T-helper 2 cell treated with Interferon-gamma antibody and Interleukin-4, amounts not matched to agents 5 μg/mL and 100 μg/mL, for 36 hours (primary cell): ENCODE results near the gene CEMIP2.
"Not testable (repeated sequence)": the region's sequence is repeated elsewhere in the genome, so short reads cannot be mapped to it uniquely, and the experiment has no call there.

ENCODE experiments used
- DNase-seq: peaks from one replicate; pipeline ENCODE4 v3.0.0; 2021; ENCODE audit warnings: low spot score
- H3K27ac Mint-ChIP-seq: one replicate; pipeline ENCODE4 v1.8.0; 2021; ENCODE audit warnings: mild to moderate bottlenecking, mixed read lengths
- H3K27me3 Mint-ChIP-seq: one replicate; pipeline ENCODE4 v1.8.0; 2021; ENCODE audit warnings: low read depth, mixed read lengths
- H3K36me3 Mint-ChIP-seq: one replicate; pipeline ENCODE4 v1.8.0; 2021; ENCODE audit warnings: low read depth, mixed read lengths
- H3K4me1 Mint-ChIP-seq: one replicate; pipeline ENCODE4 v1.8.0; 2021; ENCODE audit warnings: low read depth, mixed read lengths
- H3K4me3 Mint-ChIP-seq: one replicate; pipeline ENCODE4 v1.8.0; 2022; ENCODE audit warnings: mild to moderate bottlenecking, moderate library complexity, mixed read lengths
- H3K9me3 Mint-ChIP-seq: one replicate; pipeline ENCODE4 v1.8.0; 2021; ENCODE audit warnings: mixed read lengths

The CEMIP2 gene

DNA sequence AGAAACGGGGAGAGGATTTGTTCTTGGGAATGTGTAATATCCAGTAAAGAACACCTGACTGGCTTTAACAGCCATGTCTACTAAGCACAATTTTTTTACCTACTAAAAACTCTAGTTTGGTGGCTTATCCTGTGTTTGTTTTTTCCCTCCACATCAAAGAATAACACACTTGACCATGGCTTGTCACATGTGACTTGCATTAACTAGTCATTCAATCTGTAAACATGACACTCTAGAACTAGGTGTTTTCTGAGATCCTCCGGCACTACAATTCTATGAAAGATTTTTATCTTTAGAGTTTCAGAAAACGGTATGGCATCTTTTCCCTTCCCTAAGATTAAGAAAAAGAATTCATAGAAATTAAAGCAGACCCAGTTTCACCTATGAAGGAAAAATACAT, 103.7 kb downstream of the CEMIP2 start:
- no peaks in the 10 kb centered on the region for H3K36me3 Mint-ChIP-seq
- peaks cover 3% of the 10 kb centered on the region for H3K4me1 Mint-ChIP-seq
- peaks cover 21% of the 10 kb centered on the region for H3K27me3 Mint-ChIP-seq
- H3K9me3 Mint-ChIP-seq = no peaks in the 10 kb centered on the region
- H3K27ac Mint-ChIP-seq = no peak overlapping the region
- H3K4me3 Mint-ChIP-seq = no peak overlapping the region
- DNase-seq = no peak

DNA sequence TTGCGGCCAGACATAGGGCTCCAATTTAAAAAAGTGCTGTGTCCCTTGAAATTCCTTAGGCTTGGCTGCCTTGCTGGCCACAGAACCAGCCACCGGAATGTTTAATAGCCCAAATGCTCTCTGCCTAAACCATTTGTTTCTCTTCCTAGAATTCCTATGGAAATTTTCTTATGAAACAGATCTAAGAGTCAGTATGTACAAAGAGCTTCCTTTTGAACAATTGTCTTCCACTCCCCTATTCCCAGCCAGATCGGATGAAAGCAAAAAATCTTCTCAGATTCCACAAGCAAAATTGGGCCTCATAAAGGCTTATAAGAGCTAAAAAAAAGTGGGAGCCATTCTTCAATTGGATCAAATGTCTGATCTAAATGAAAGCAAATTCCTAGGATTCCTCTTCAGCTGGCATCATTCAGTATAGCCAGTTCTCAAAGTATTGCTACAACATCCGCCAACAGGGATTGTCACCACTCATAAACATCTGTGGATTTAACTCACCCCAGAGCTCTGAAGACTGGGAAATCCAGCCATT, 104.3 kb downstream of the CEMIP2 start:
- no peak overlapping the region for H3K4me3 Mint-ChIP-seq
- H3K9me3 Mint-ChIP-seq = no peaks in the 10 kb centered on the region
- H3K27ac Mint-ChIP-seq = no peak overlapping the region
- H3K36me3 Mint-ChIP-seq = no peaks in the 10 kb centered on the region
- peaks cover 16% of the 10 kb centered on the region for H3K27me3 Mint-ChIP-seq
- DNase-seq = no peak
- peaks cover 3% of the 10 kb centered on the region for H3K4me1 Mint-ChIP-seq

DNA sequence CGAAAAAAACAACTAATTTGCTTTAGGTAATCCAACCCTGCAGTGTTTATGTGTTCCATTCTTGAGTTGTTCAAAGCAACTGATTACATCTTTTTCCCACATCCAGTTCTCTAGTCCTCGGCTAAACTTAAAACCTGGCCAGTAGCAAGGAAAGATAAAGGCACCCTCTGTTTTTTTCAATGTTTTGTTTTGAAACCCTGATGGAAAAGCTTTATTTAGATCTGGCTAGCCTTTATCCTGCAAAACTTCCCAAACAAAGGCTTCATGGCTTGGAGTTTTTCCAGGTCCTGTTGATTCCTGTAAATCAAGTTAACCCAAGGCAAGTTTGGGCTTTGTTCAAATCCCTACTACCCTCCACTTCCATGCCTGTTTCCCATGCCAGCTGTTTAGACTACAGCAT, 105.1 kb downstream of the CEMIP2 start:
- peaks cover 12% of the 10 kb centered on the region for H3K27me3 Mint-ChIP-seq
- no peak overlapping the region for H3K27ac Mint-ChIP-seq
- H3K4me3 Mint-ChIP-seq = no peak overlapping the region
- H3K36me3 Mint-ChIP-seq = no peaks in the 10 kb centered on the region
- peaks cover 1% of the 10 kb centered on the region for H3K9me3 Mint-ChIP-seq
- peaks cover 3% of the 10 kb centered on the region for H3K4me1 Mint-ChIP-seq
- DNase-seq = no peak

DNA sequence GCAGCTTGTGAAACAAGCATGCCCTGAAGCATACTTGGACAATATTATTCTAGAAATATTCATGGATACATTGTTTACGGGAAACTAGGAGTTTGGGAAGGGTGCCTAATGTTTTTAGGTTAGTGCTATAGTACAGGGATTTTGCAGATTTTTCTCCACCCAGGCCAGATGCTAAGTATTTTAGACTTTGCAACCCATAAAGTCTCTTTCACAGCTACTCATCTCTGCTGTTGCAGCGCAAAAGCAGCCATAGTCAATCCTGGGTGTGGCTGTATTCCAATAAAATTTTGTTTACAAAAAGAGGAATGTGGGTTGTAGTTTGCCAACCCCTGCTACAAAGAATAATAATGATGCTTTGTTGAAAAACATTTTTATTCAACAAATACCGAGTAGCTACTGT, 106.2 kb downstream of the CEMIP2 start:
- DNase-seq = no peak
- Mint-ChIP-seq H3K27ac (no peak overlapping the region), H3K27me3 (peaks cover 20% of the 10 kb centered on the region), H3K36me3 (no peaks in the 10 kb centered on the region), H3K9me3 (peaks cover 13% of the 10 kb centered on the region), H3K4me1 (peaks cover 4% of the 10 kb centered on the region), H3K4me3 (no peak overlapping the region)

DNA sequence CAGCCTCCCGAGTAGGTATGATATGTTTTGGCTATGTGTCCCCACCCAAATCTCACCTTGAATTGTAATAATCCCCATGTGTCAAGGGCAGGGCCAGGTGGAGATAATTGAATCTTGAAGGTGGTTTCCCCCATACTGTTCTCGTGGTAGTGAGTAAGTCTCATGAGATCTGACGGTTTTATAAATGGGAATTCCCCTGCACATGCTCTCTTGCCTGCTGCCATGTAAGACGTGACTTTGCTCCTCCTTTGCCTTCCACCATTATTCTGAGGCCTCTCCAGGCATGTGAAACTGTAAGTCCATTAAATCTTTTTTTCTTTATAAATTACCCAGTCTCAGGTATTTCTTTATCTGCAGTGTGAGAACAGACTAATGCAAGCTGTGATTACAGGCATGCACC, 111.0 kb downstream of the CEMIP2 start:
- H3K27ac Mint-ChIP-seq, H3K36me3 Mint-ChIP-seq, DNase-seq, H3K4me1 Mint-ChIP-seq, H3K4me3 Mint-ChIP-seq: not testable (repeated sequence)
- Mint-ChIP-seq H3K27me3 (peaks cover 38% of the 10 kb centered on the region), H3K9me3 (peaks cover 15% of the 10 kb centered on the region)

DNA sequence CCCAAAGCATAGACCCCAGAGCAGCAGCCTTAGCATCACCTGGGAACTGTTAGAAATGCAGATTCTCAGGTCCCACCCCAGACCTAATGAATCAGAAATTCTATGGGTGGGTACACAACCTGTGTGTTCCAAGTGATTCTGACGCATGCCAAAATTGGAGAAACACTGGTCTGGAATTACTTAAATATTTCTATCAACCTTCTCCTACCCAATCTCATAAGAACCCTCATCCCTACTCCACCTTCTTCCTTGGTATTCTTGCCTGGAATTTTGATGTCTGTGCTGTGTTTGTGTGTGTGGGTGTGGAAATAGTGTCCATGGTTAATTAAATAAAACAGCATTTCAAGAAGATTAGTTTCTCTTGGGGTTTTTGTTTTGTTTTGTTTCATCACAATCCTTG, 111.8 kb downstream of the CEMIP2 start:
- H3K27ac Mint-ChIP-seq = no peak overlapping the region
- peaks cover 15% of the 10 kb centered on the region for H3K9me3 Mint-ChIP-seq

DNA sequence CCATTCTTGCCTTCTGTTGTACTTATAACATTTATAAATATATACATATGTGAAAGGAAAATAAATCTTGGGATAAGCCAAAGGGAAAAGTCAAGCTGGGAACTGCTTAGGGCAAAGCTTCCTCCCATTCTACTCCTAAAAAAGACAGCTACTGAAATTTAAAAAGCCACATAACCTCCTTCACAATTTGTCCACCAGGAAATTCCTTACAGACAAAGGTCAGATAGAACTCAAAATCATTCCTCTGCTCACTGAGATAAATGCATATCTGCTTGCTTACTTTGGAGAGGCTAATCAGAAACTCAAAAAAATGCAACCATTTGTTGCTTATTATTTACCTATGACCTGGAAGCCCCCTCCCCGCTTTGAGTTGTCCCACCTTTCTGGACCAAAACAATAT, 112.5 kb downstream of the CEMIP2 start:
- H3K27me3 Mint-ChIP-seq = peaks cover 41% of the 10 kb centered on the region
- H3K9me3 Mint-ChIP-seq = peaks cover 15% of the 10 kb centered on the region
- H3K4me3 Mint-ChIP-seq = no peak overlapping the region
- H3K27ac Mint-ChIP-seq = no peak overlapping the region
- DNase-seq = no peak
- H3K36me3 Mint-ChIP-seq = no peaks in the 10 kb centered on the region
- H3K4me1 Mint-ChIP-seq = peaks cover 8% of the 10 kb centered on the region

More for the DNA sequence above, 111.8 kb downstream of the CEMIP2 start:
- no peak for DNase-seq
- Mint-ChIP-seq H3K4me1 (peaks cover 4% of the 10 kb centered on the region), H3K36me3 (no peaks in the 10 kb centered on the region), H3K4me3 (no peak overlapping the region), H3K27me3 (peaks cover 41% of the 10 kb centered on the region)

DNA sequence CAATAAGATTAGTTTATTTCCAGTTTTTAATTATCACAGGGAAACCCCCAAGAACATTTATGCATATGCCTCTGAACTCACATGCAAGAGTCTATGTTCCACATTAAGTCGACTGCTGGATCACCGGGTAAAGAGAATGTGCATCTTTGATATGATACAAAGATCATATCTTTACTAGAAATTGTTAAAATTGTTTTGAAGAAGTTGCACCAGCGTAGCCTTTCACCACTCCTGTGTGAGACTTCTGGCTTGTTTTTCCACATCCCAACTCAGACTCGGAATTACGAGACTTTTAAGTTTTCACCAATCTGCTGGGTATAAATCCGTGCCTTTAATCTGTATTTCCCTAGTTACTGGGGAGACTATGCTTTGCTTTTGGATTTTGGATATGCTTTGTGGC, 113.2 kb downstream of the CEMIP2 start:
- H3K4me1 Mint-ChIP-seq = peaks cover 8% of the 10 kb centered on the region
- H3K9me3 Mint-ChIP-seq = peaks cover 15% of the 10 kb centered on the region

DNA sequence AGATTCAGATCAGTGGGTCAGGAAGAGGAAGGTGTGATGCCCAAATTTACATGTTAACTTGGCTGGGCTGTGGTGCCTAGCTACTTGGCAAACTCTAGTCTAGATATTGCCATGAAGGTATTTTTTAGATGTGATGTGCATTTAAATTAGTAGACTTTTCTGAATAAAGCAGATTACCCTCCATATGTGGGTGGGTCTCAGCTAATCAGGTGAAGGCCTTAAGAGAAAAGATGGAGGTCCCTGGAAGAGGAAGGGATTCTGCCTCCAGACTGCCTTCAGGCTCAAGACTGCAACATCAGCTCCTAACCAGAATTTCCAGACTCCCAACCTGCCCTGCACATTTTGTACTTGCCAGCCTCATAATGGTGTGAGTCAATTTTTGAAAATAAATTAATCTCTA, 115.8 kb downstream of the CEMIP2 start:
- no peaks in the 10 kb centered on the region for H3K36me3 Mint-ChIP-seq
- H3K4me3 Mint-ChIP-seq = no peak overlapping the region

More for the DNA sequence above, 113.2 kb downstream of the CEMIP2 start:
- H3K36me3 Mint-ChIP-seq = no peaks in the 10 kb centered on the region
- no peak overlapping the region for H3K4me3 Mint-ChIP-seq
- no peak for DNase-seq
- H3K27ac Mint-ChIP-seq = no peak overlapping the region
- peaks cover 44% of the 10 kb centered on the region for H3K27me3 Mint-ChIP-seq

DNA sequence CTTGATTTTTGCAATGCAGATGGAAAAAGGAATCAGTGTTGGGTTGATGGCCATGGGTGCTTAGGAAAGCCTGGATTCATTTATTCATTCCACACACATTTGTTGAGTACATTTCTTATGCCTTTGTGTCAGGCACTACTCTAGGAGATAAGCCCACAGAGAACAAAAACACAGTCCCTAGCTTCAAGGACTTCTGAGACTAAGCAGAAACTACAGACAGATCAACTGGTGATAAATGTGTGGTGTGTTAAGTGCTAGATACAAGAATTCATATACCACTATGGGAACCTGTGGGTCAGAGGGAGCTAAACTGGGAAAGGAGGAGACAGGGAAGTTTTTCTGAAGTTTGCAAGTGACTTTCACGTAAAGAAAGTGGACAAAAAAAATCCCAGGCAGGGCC, 119.9 kb downstream of the CEMIP2 start:
- Mint-ChIP-seq H3K4me3 (no peak overlapping the region), H3K27ac (no peak overlapping the region), H3K27me3 (peaks cover 35% of the 10 kb centered on the region), H3K36me3 (no peaks in the 10 kb centered on the region), H3K9me3 (no peaks in the 10 kb centered on the region), H3K4me1 (peaks cover 33% of the 10 kb centered on the region)
- DNase-seq = no peak

More for the DNA sequence above, 115.8 kb downstream of the CEMIP2 start:
- H3K27me3 Mint-ChIP-seq = peaks cover 39% of the 10 kb centered on the region
- H3K27ac Mint-ChIP-seq = no peak overlapping the region
- DNase-seq = no peak
- peaks cover 15% of the 10 kb centered on the region for H3K4me1 Mint-ChIP-seq
- H3K9me3 Mint-ChIP-seq = peaks cover 6% of the 10 kb centered on the region

DNA sequence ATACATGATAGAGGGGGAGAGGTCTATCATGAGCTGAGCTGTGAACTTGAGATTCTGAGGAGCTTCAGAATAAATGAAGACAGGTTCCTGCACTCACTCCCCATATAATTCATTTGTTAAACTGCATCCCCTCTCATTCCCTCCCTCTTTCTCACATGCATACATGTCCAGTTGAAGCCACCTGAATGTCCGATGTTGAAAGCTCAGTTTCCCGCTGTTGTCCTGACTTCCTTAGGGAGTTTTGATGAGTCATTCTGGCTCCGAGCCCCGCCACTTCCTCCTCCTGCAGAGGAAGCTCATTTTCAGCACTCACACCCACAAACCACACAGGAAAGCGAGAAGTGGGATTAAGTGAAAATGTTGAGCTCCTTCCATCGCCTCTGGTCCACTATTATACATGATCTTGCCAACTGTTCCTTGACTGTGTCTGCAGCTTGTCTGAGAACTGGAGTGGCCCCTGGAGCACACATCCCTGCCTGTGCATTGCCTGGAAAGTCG, 121.2 kb downstream of the CEMIP2 start:
- peak overlapping the region; percentile 69 for H3K4me3 Mint-ChIP-seq
- H3K27ac Mint-ChIP-seq = peak overlapping the region; percentile 29
- peaks cover 31% of the 10 kb centered on the region for H3K4me1 Mint-ChIP-seq
- peak; percentile 7 for DNase-seq
- H3K9me3 Mint-ChIP-seq = no peaks in the 10 kb centered on the region
- no peaks in the 10 kb centered on the region for H3K36me3 Mint-ChIP-seq
- H3K27me3 Mint-ChIP-seq = peaks cover 30% of the 10 kb centered on the region

DNA sequence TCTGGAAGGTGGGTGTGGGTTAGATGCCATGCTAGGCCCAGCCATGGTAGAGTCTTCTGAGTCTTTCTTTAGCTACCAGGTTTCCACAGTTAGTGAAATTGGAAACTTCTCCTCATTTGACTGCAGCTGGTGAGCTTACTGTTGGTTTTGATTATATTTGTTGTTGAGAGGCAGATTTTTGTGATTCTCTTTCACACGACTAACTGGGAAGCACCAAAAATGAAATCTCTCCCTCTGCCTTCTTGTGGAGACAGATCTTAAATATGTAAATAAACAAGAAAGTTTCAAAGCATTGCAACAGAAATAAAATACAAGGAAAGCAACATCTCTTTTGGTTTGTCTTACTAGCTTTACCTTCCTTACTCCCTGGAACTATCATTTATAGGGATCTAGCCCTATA, 122.2 kb downstream of the CEMIP2 start:
- no peak overlapping the region for H3K4me3 Mint-ChIP-seq
- H3K4me1 Mint-ChIP-seq = peaks cover 29% of the 10 kb centered on the region
- no peaks in the 10 kb centered on the region for H3K36me3 Mint-ChIP-seq
- H3K27ac Mint-ChIP-seq = no peak overlapping the region
- DNase-seq = no peak
- H3K9me3 Mint-ChIP-seq = no peaks in the 10 kb centered on the region
- H3K27me3 Mint-ChIP-seq = peaks cover 27% of the 10 kb centered on the region

DNA sequence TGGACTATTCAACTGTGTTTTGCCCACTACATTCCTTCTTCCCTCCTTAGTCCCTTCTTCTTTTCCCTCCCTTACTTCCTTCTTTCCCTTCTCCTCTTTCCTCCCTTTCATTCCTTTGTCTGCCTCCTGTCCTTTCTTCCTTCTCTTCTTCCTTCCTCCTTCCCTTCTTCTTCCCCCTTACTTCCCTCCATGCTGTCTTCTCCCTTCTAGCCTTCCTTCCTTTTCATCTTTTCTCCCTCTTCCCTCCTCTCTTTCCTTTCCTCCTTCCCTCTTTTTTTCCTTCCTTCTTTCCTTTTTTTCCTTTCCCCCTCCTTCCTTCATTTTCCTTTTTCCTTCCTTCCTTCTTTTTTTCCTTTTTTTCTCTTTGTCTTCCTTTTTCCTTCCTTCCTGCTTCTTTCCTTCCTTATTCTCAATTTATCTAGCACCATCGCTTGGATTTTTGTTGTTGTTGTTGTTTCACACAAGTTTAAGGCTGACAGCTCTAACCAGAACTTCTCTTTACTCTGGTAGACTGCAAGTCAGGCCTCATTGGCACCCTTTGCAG, 123.4 kb downstream of the CEMIP2 start:
- Mint-ChIP-seq H3K9me3 (no peaks in the 10 kb centered on the region), H3K27me3 (peaks cover 19% of the 10 kb centered on the region), H3K27ac (no peak overlapping the region), H3K36me3 (no peaks in the 10 kb centered on the region), H3K4me1 (peaks cover 28% of the 10 kb centered on the region), H3K4me3 (no peak overlapping the region)
- no peak for DNase-seq

DNA sequence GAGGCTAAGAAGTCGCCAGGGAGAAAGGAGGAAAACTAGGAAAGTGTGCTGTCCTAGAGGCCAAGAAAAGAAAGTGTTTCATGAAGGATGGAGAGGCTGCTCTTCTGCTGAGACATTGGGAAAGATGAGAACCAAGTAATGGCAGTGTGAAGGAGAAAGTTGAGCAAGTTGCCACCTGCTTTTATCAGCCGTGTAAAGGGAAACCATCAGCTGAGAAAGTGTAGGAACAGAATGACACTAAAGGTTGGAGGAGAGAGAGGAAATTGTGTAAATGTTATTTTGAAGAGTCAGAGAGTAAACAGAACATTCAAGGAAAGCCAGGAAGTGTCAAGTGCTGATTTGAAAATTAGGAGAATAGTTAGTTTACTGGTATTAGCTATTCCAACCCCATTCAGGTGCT, 125.0 kb downstream of the CEMIP2 start:
- Mint-ChIP-seq H3K36me3 (no peaks in the 10 kb centered on the region), H3K4me1 (peaks cover 35% of the 10 kb centered on the region), H3K4me3 (no peak overlapping the region), H3K27me3 (peaks cover 18% of the 10 kb centered on the region), H3K9me3 (no peaks in the 10 kb centered on the region), H3K27ac (no peak overlapping the region)
- no peak for DNase-seq

DNA sequence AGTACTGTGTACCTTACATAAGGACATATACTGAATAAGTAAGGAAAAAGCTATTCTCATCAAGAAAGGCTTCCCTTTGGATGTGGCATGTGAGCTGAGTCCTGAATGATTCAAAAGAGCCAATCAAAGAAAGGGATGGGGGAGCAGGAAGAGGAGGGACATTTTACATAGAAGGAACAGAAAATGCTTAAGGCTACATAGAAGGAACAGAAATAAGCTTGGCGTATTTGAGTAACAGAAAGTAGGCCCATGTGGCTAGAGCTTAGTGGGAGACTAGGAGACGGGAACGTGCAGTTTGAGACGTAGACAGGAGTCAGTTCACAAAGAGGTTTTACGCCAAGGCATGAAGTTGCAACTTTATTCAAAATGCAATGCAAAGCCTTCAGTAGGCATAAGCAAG, 126.3 kb downstream of the CEMIP2 start:
- Mint-ChIP-seq H3K9me3 (no peaks in the 10 kb centered on the region), H3K36me3 (no peaks in the 10 kb centered on the region), H3K27me3 (peaks cover 17% of the 10 kb centered on the region), H3K4me1 (peaks cover 28% of the 10 kb centered on the region), H3K27ac (no peak overlapping the region), H3K4me3 (no peak overlapping the region)
- DNase-seq = no peak
